ENCODE measurements around the gene ERFE.

Gene ERFE

GRCh38 chr2:238136820-238137537 lies 21.8 kb upstream of the ERFE start:
- peak in 1 of 42 donors; percentile 35 for DNase-seq
- intact Hi-C loops (cut with DNase I): no loop called here

DNA sequence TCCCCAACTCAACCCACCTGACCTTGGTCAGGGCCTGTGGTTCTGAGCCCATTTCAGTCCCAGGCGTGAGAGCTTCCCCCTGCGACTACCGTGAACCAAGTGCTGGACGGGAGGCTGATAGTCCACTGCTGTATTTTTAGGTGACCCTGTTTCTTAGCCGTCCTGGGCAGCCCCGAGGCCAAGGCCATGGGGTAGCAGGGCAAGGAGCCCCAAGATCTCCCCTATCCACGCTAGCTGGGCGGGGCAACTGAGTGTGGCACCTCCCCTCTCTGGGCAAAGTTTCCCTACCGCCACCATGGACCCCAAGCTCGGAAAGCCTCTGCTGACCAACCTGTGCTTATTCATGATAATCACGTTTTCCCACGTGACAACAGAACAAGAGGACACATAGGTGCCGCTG lies 20.9 kb upstream of the ERFE start:
- no peak for DNase-seq
- intact Hi-C loops (cut with DNase I): no loop called here

GRCh38 chr2:238138331-238139195 lies 20.2 kb upstream of the ERFE start, which contains the start of gene KLHL30:
Gene KLHL30 (plus strand): TSS chr2:238138668. CDS start chr2:238140755, 2,087 bp downstream.
- no peak for DNase-seq
- intact Hi-C loops (cut with DNase I): no loop called here

- peak in 2 of 42 donors; percentile 20 to 30 for DNase-seq
- intact Hi-C loops (cut with DNase I): no loop called here
Measured at GRCh38 chr2:238139196-238140039, 19.4 kb upstream of the ERFE start.

GRCh38 chr2:238140040-238140439 lies 18.7 kb upstream of the ERFE start:
- intact Hi-C loops (cut with DNase I): no loop called here
- DNase-seq: no peak

DNA sequence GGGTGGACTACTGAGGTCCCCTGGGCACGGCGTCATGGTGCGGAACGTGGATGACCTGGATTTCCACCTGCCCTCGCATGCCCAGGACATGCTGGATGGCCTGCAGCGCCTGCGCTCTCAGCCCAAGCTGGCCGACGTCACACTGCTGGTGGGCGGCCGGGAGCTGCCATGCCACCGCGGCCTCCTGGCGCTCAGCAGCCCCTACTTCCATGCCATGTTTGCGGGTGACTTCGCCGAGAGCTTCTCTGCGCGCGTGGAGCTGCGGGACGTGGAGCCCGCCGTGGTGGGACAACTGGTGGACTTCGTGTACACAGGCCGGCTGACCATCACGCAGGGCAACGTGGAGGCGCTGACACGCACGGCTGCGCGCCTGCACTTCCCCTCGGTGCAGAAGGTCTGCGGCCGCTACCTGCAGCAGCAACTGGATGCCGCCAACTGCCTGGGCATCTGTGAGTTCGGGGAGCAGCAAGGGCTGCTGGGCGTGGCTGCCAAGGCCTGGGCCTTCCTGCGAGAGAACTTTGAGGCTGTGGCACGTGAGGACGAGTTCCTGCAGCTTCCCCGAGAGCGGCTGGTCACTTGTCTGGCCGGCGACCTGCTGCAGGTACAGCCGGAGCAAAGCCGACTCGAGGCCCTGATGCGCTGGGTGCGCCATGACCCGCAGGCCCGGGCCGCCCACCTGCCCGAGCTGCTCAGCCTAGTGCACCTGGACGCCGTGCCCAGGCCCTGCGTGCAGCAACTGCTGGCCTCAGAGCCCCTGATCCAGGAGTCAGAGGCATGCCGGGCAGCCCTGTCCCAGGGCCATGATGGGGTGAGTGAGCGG lies 17.8 kb upstream of the ERFE start:
- intact Hi-C loops (cut with DNase I): no loop called here
- no peak for DNase-seq

DNA sequence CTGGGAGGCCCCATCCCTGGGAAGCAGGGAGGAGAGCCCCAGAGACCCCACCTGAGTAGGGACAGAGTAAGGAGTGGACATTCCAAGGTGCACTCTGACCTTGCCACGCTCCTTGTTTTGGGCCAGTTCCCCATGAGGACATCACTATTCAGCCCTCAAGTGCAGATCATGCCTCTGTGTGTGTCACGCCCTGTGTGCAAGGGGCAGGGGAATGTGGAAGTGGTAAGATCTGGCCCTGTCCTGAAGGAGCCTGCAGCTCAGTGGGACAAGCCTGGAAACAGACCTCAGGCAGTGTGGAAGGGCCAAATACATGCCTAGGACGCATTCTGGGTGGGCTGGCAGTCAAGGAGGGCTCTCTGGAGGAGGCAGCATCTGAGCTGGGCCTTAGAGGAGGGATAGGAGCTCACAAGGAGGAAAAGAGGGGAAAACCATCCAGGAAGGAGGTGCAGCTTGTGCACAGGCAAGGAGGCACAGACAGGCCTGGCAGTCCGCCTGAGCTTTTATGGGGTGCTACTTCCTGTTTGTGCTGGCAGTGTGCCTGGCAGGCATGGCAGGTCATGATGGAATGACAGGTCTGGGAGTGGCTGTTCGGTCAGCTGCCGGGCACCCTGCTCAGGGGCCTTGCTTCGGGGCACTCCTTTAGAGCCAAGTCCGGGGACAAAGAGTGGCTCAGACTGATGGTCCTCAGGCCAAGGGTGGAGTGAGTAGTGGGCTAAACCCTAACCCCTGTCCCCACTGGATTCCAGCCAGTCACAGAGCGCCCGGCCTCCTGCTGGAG lies 17.0 kb upstream of the ERFE start:
- DNase-seq: no peak
- intact Hi-C loops (cut with DNase I): no loop called here

- DNase-seq: no peak
- intact Hi-C loops (cut with DNase I): no loop called here
Measured at GRCh38 chr2:238142382-238143205, 16.2 kb upstream of the ERFE start.

DNA sequence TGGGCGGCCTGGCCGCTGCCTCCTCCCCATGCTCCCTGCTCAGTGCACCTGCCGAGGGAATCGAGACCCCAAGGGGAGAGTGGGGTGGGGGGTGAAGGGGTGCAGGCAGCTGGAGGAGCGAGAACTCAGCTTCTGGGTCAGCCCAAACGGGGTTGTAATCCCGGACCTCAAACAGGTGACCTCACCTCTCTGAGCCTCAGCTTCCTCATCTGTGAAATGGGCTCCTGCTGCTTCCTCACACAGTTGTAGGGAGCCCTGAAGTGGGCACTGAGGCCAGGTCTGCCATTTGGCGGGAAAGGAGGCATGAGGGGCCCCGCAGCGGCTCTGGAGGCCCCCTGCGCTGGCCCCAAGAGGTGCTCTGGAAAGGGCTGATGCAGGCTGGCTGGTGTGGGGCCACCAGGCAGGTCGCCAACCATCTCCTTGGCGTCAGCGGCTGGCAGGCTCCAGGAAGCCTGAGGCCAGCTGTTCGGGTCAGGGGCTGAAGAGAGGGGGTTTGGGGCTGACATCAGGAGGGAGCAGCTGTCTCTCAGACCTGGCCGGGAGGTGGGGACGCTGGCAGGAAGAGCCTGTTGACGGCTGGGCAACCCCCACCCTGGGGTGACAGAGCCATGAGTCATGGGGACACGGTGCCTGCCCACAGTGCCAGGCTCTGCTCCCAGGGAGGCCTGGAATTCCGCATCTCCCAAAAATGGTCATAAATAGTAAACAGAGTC lies 15.4 kb upstream of the ERFE start:
- intact Hi-C loops (cut with DNase I): no loop called here
- DNase-seq: no peak

DNA sequence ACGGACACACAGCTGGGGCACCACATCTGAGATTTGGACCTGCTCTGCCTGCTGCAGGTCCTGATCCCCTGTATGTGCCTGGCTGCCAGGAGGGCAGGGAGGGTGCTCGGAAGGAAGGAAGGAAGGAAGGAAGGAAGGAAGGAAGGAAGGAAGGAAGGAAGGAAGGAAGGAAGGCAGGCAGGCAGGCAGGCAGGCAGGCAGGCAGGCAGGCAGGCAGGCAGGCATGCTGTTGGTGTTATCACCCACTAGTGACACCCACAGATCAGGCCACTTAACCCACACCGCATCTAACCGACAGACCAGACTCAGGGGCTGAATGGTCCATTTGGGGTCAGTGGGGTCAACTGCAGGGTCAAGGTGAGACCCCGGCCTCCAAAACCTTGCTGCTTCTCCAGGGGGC lies 14.5 kb upstream of the ERFE start:
- no peak for DNase-seq
- intact Hi-C loops (cut with DNase I): no loop called here

GRCh38 chr2:238145046-238145445 lies 13.7 kb upstream of the ERFE start:
- DNase-seq: no peak
- intact Hi-C loops (cut with DNase I): no loop called here

DNA sequence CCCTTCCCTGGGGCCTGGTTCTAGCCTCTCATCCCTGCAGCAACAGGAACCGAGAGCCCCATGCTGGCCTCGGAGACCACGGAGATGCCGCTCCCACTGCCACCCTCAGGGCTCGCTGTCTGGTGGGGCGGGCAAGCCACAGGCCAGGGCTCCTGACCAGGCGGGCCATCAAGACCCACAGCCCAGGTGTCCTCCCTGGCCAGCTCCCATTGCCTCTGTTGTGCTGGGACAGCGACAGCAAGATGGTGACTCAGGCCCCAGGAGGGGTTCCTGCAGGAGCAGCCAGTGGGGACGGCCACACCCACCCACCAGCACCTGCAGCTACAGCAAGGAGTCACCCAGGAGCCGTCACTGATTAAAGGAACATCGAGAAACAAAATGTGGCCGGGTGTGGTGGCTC lies 12.9 kb upstream of the ERFE start:
- intact Hi-C loops (cut with DNase I): no loop called here
- no peak for DNase-seq

- no peak for DNase-seq
- intact Hi-C loops (cut with DNase I): no loop called here
Measured at GRCh38 chr2:238146884-238147544, 11.8 kb upstream of the ERFE start.

- DNase-seq: no peak
- intact Hi-C loops (cut with DNase I): no loop called here
Measured at GRCh38 chr2:238148981-238149380, 9.8 kb upstream of the ERFE start.

- DNase-seq: no peak
- intact Hi-C loops (cut with DNase I): no loop called here
Measured at GRCh38 chr2:238149841-238150572, 8.8 kb upstream of the ERFE start.
